OCI-LY7 (cell line): ENCODE results near the gene IL4I1. TPM values are rescaled to one million over a fixed set of nuclear protein-coding genes. Genes with fewer than 3 reads are reported as not detected.

Experiments
- BruUV-seq: library from RNA; stranded (reverse); fragments of 400-500 nt; replicated peaks from 2 replicates; lab custom pipeline; 2021; lab: Mats Ljungman, UMichigan
- CTCF ChIA-PET: fragments of 300-600 bp; sonication (Branson Sonifier 250); formaldehyde crosslinking; loops from one replicate; lab custom pipeline; 2022; ENCODE audit warnings: antibody characterized with exemption; ENCODE audit not compliant: unreplicated experiment; lab: Charles Lee
- POLR2A ChIA-PET: fragments of 300-600 bp; sonication (Branson Sonifier 250); formaldehyde crosslinking; loops from one replicate; lab custom pipeline; 2022; ENCODE audit warnings: antibody characterized with exemption; lab: Charles Lee
- DNase-seq: peaks from one replicate; pipeline ENCODE4 v3.0.0-alpha.2; 2015; ENCODE audit warnings: low spot score
- H2AFZ ChIP-seq: fragments of 200-600 bp; sonication (generic), shearing (Covaris generic); 2 replicates; pipeline ENCODE4 v1.6.1; 2014; ENCODE audit warnings: mild to moderate bottlenecking, antibody characterized with exemption, low read length, moderate library complexity
- H3K27ac ChIP-seq: fragments of 200-600 bp; sonication (generic); 2 replicates; pipeline ENCODE4 v1.5.1; 2014; ENCODE audit warnings: mixed run types, low read depth, mild to moderate bottlenecking, moderate library complexity, low read length, inconsistent platforms; ENCODE audit not compliant: poor library complexity, severe bottlenecking
- H3K36me3 ChIP-seq: fragments of 200-600 bp; sonication (generic); 2 replicates; pipeline ENCODE4 v1.6.1; 2014; ENCODE audit warnings: mild to moderate bottlenecking, antibody characterized with exemption, low read length, moderate library complexity, mixed read lengths; ENCODE audit not compliant: insufficient read depth
- H3K4me1 ChIP-seq: fragments of 200-600 bp; sonication (generic); 2 replicates; pipeline ENCODE4 v1.5.1; 2014; ENCODE audit warnings: mild to moderate bottlenecking, low read length; ENCODE audit not compliant: insufficient read depth, poor library complexity, severe bottlenecking
- H3K4me2 ChIP-seq: fragments of 200-600 bp; sonication (generic); 2 replicates; pipeline ENCODE4 v1.6.1; 2014; ENCODE audit warnings: mild to moderate bottlenecking, low read length
- H3K4me3 ChIP-seq: fragments of 200-600 bp; sonication (generic); 2 replicates; pipeline ENCODE4 v1.5.1; 2014; ENCODE audit warnings: mild to moderate bottlenecking, low read depth, low read length; ENCODE audit not compliant: poor library complexity, severe bottlenecking
- H3K79me2 ChIP-seq: fragments of 200-600 bp; sonication (generic); 2 replicates; pipeline ENCODE4 v1.6.1; 2016; ENCODE audit warnings: low read depth, mild to moderate bottlenecking, low read length, moderate library complexity, mixed read lengths; ENCODE audit not compliant: insufficient read depth
- H3K9me2 ChIP-seq: fragments of 200-600 bp; sonication (generic); 2 replicates; pipeline ENCODE4 v1.6.1; 2016; ENCODE audit warnings: mild to moderate bottlenecking, low read length, mixed read lengths; ENCODE audit not compliant: insufficient read depth
- H3K9me3 ChIP-seq: fragments of 200-600 bp; sonication (generic); 2 replicates; pipeline ENCODE4 v1.6.1; 2014; ENCODE audit warnings: mild to moderate bottlenecking, mixed run types, low read length, mixed read lengths
- H4K20me1 ChIP-seq: fragments of 200-600 bp; sonication (generic); 2 replicates; pipeline ENCODE4 v1.6.1; 2014; ENCODE audit warnings: mild to moderate bottlenecking, antibody characterized with exemption, low read length, moderate library complexity, mixed read lengths; ENCODE audit not compliant: insufficient read depth
- EZH2phosphoT487 ChIP-seq: fragments of 200-600 bp; sonication (generic); IDR thresholded peaks from 2 replicates; pipeline ENCODE4 v1.6.1; 2018; ENCODE audit warnings: low read depth, borderline replicate concordance, mild to moderate bottlenecking, mixed run types, antibody characterized with exemption, low read length, moderate library complexity, mixed read lengths
- intact Hi-C: fragments of 100-400 bp; cut with micrococcal nuclease; formaldehyde crosslinking; loops from one replicate; pipeline ENCODE4 v1.10.0; 2022; ENCODE audit not compliant: unreplicated experiment
- total RNA-seq, 2 experiments: library from RNA; depleted of rRNA in 1 of 2; stranded (reverse); fragments of >200 nt in 1 of 2; shearing (Covaris generic) in 1 of 2; gene quantifications; 2 replicates each; pipeline ENCODE4 v1.2.3, GENCODE V29; 2014 to 2022
- TF ChIP-seq, protein P1 (sequence below): fragments of 200-600 bp; sonication (generic); conservative IDR thresholded peaks from 2 replicates; pipeline ENCODE4 v1.5.1; 2014; ENCODE audit warnings: mild to moderate bottlenecking, antibody characterized with exemption, low read length, moderate library complexity, mixed read lengths

Gene IL4I1
- total RNA-seq, 2 experiments from 2014 or later, result 0.25 to 1.7 TPM

DNA sequence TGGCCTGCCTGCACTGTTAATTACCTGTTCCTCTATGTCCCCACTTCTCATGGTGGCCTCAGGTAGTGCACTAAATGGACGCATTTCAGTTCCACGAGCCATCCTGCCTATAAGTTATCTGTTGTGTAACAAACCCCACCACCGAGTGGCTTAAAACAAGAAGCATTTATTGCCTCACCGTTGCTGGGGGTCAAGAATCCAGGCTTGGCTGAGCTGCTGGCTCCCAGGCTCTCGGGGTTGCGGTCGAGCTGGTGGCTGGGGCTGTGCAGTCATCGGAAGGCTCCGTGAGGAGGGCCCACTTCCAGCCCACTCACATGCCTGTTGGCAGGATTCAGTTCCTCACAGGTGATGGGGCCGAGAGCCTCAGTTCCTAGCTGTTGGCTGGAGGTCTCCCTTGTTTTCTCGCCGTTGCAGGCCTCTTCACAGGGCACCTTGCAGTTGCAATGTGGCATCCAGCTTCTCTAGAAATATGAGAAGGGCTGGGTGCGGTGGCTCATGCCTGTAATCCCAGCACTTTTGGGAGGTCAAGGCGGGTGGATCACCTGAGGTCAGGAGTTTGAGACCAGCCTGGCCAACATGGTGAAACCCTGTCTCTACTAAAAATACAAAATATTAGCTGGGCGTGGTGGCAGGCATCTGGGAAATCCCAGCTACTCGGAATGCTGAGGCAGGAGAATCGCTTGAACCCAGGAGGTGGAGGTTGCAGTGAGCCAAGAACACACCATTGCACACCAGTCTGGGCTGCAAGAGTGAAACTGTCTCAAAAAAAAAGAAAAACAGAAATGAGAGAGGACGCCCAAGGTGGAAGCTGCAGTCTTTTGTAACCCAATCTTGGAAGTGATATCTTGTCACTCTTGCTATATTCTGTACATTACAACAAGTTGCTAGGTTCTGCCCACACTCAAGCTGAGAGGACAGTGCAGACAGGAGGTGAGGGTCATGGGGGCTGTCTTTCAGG is 52.3 kb downstream of the IL4I1 start:
- no peak overlapping the region for H3K4me2 ChIP-seq
- H3K4me3 ChIP-seq, result no peak overlapping the region
- intact Hi-C loops, result no loop called here
- ChIA-PET POLR2A (interaction anchor here (0.7 kb wide), 1 partner anchor 18 kb away, joined by 3 read pairs; no protein-coding TSS in a partner anchor), CTCF (no interaction called here)
- BruUV-seq, result no TSS peak
- H4K20me1 ChIP-seq, result no peaks in the 10 kb centered on the region
- no peak for TF ChIP-seq EZH2phosphoT487
- TF ChIP-seq, protein P1, sequence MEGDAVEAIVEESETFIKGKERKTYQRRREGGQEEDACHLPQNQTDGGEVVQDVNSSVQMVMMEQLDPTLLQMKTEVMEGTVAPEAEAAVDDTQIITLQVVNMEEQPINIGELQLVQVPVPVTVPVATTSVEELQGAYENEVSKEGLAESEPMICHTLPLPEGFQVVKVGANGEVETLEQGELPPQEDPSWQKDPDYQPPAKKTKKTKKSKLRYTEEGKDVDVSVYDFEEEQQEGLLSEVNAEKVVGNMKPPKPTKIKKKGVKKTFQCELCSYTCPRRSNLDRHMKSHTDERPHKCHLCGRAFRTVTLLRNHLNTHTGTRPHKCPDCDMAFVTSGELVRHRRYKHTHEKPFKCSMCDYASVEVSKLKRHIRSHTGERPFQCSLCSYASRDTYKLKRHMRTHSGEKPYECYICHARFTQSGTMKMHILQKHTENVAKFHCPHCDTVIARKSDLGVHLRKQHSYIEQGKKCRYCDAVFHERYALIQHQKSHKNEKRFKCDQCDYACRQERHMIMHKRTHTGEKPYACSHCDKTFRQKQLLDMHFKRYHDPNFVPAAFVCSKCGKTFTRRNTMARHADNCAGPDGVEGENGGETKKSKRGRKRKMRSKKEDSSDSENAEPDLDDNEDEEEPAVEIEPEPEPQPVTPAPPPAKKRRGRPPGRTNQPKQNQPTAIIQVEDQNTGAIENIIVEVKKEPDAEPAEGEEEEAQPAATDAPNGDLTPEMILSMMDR, result no peak
- peaks cover 12% of the 10 kb centered on the region for H3K4me1 ChIP-seq
- H3K9me2 ChIP-seq, result no peaks in the 10 kb centered on the region
- no peak for DNase-seq
- no peaks in the 10 kb centered on the region for H3K79me2 ChIP-seq
- H3K27ac ChIP-seq, result no peak overlapping the region
- peaks cover 29% of the 10 kb centered on the region for H3K36me3 ChIP-seq
- H2AFZ ChIP-seq, result no peak overlapping the region
- no peaks in the 10 kb centered on the region for H3K9me3 ChIP-seq

DNA sequence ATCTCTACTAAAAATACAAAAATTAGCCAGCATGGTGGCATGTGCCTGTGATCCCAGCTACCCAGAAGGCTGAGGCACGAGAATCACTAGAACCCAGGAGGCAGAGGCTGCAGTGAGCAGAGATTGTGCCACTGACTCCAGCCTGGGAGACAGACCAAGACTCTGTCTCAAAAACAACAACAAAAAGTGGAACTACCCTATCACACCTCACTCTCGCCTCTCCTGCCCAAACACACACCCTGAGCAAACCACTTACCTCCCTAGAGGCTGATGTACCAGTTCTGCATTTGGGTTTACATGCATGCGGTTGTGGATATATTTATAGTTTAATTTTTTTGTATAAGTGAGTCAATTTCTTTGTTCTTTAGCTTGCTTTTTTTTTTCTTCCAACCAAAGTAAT is 53.4 kb downstream of the IL4I1 start:
- POLR2A ChIA-PET, result no interaction called here
- H2AFZ ChIP-seq, result no peak overlapping the region
- H3K79me2 ChIP-seq, result no peaks in the 10 kb centered on the region
- H3K4me3 ChIP-seq, result no peak overlapping the region
- intact Hi-C loops, result no loop called here
- H3K4me1 ChIP-seq, result peaks cover 12% of the 10 kb centered on the region
- peaks cover 41% of the 10 kb centered on the region for H3K36me3 ChIP-seq
- no peaks in the 10 kb centered on the region for H3K9me3 ChIP-seq
- H3K4me2 ChIP-seq, result peak overlapping the region; percentile 35; the same call in 1 of the 2 replicates
- no peaks in the 10 kb centered on the region for H4K20me1 ChIP-seq
- no TSS peak for BruUV-seq
- CTCF ChIA-PET, result no interaction called here
- TF ChIP-seq, protein P1, result no peak
- no peak for TF ChIP-seq EZH2phosphoT487
- H3K27ac ChIP-seq, result no peak overlapping the region
- peak; percentile 45 for DNase-seq
- H3K9me2 ChIP-seq, result no peaks in the 10 kb centered on the region
